ENCODE results near the gene INTS7. TPM values are rescaled to one million over a fixed set of nuclear protein-coding genes. Genes with fewer than 3 reads are reported as not detected.

INTS7 gene, protein sequence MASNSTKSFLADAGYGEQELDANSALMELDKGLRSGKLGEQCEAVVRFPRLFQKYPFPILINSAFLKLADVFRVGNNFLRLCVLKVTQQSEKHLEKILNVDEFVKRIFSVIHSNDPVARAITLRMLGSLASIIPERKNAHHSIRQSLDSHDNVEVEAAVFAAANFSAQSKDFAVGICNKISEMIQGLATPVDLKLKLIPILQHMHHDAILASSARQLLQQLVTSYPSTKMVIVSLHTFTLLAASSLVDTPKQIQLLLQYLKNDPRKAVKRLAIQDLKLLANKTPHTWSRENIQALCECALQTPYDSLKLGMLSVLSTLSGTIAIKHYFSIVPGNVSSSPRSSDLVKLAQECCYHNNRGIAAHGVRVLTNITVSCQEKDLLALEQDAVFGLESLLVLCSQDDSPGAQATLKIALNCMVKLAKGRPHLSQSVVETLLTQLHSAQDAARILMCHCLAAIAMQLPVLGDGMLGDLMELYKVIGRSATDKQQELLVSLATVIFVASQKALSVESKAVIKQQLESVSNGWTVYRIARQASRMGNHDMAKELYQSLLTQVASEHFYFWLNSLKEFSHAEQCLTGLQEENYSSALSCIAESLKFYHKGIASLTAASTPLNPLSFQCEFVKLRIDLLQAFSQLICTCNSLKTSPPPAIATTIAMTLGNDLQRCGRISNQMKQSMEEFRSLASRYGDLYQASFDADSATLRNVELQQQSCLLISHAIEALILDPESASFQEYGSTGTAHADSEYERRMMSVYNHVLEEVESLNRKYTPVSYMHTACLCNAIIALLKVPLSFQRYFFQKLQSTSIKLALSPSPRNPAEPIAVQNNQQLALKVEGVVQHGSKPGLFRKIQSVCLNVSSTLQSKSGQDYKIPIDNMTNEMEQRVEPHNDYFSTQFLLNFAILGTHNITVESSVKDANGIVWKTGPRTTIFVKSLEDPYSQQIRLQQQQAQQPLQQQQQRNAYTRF
- total RNA-seq (2022) (35.3 and 36.5 TPM in 2 replicates), Bru-seq, nascent RNA (percentile 91 among the genes with signal in this experiment), BruChase-seq, experiment 1, labeled RNA remaining after a 6-hour chase (percentile 80 among the genes with signal in this experiment), BruChase-seq, experiment 2, labeled RNA remaining after a 2-hour chase (percentile 87 among the genes with signal in this experiment)
- long read RNA-seq, full-length matches to known transcripts: 33 of 42 reads
- long read RNA-seq, partial matches to known transcripts: 4 of 42 reads
- long read RNA-seq, other reads (novel, unspliced or antisense): 5 of 42 reads

DNA sequence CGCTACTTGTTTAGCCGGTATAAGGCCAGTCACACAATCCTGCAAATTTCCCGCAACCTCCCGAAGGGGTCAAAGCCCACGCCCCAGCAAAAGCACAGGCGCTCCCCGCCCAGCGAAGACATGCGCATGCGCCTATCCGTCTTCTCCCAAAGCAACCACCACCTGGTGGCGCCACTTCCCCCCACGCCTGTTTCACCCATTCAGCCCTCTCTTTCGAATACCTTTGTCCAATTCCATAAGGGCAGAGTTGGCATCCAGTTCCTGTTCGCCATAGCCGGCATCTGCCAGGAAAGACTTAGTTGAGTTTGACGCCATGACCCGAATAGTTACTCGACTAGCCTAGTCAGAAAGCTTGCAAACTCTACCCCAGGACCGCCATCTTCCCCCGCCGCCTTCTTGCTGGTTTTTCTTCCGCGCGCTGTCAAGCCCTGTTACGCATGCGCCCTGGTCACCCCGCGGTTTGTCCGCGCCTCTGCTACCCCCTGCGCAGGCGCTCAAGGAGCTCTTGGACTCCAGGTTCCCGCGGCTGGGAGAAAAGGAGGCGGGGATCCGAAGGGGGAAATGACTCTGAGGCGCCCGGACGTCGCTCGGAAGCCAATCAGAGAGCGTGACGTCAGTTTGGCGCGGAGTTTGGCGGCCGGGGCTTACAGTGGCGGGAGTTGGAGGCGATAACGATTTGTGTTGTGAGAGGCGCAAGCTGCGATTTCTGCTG lies at the start of gene INTS7, which contains the start of gene DTL:
TSS of gene INTS7 (minus strand) at position 435 of the 712 bp plus-strand sequence. CDS start at position 315, 120 bp downstream.
TSS of gene DTL (plus strand) at position 626 of the 712 bp plus-strand sequence. CDS start 143 bp downstream, outside the sequence.
- DNase-seq: peak; percentile 99
- H3K4me3 Mint-ChIP-seq (ENCODE audit: low read depth, unreplicated experiment): peak within 1 kb of the TSS; percentile 92
- TF ChIP-seq CTCF (IDR thresholded peaks at IDR 0.05; ENCODE audit: unreplicated experiment): peak; percentile 90
- H3K27me3 Mint-ChIP-seq (ENCODE audit: unreplicated experiment): no peaks in the 10 kb centered on the region
- H3K9me3 Mint-ChIP-seq (ENCODE audit: low read depth, unreplicated experiment): no peaks in the 10 kb centered on the region
- BruUV-seq (replicated peaks): TSS peak; percentile 48
- H3K36me3 Mint-ChIP-seq (ENCODE audit: insufficient read depth, unreplicated experiment): peaks cover 54% of the 10 kb centered on the region
- peaks cover 59% of the 10 kb centered on the region for H3K4me1 Mint-ChIP-seq (ENCODE audit: low read depth, unreplicated experiment)
- CTCF ChIA-PET: interaction anchor here (0.6 to 2.6 kb wide), 32 partner anchors 9 to 715 kb away, joined by 3 to 64 read pairs (median 4); partner anchors contain the start of gene NEK2
- intact Hi-C loops (cut with micrococcal nuclease; ENCODE audit: unreplicated experiment): loop anchor here (1.0 kb wide), 2 partner anchors 23 to 354 kb away; no protein-coding TSS in a partner anchor
- peak within 1 kb of the TSS; percentile 92 for H3K27ac Mint-ChIP-seq (ENCODE audit: unreplicated experiment)

DNA sequence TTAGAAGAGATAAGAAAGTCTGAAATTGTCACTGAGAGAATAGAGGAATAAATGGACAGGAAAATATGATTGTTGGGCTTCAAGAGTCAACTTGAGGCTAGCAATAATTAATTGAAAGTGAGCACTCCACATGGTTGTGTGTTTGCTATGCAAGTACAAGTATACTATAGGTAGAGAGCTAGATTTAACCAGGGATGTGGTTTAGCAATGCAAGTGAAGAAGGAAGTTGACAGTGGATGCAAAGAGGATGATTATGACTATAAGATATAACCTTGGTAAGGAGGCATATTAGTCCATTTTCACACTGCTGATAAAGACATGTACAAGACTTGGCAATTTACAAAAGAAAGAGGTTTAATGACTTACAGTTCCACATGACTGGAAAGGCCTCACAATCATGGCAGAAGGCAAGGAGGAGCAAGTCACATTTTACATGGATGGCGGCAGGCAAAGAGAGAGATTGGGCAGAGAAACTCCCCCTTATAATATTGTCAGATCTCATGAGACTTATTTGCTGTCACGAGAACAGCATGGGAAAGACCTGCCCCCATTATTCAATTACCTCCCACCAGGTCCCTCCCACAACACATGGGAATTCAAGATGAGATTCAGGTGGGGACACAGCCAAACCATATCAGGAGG lies 47.5 kb upstream of the INTS7 start:
- Mint-ChIP-seq H3K4me3 (ENCODE audit: low read depth, unreplicated experiment) (no peak overlapping the region), H3K27me3 (ENCODE audit: unreplicated experiment) (no peaks in the 10 kb centered on the region), H3K4me1 (ENCODE audit: low read depth, unreplicated experiment) (peaks cover 4% of the 10 kb centered on the region), H3K36me3 (ENCODE audit: insufficient read depth, unreplicated experiment) (no peaks in the 10 kb centered on the region), H3K9me3 (ENCODE audit: low read depth, unreplicated experiment) (no peaks in the 10 kb centered on the region), H3K27ac (ENCODE audit: unreplicated experiment) (no peak overlapping the region)
- BruUV-seq (replicated peaks): no TSS peak
- no peak for TF ChIP-seq CTCF (IDR thresholded peaks at IDR 0.05; ENCODE audit: unreplicated experiment)
- no peak for DNase-seq
- CTCF ChIA-PET: no interaction called here
- intact Hi-C loops (cut with micrococcal nuclease; ENCODE audit: unreplicated experiment): no loop called here

DNA sequence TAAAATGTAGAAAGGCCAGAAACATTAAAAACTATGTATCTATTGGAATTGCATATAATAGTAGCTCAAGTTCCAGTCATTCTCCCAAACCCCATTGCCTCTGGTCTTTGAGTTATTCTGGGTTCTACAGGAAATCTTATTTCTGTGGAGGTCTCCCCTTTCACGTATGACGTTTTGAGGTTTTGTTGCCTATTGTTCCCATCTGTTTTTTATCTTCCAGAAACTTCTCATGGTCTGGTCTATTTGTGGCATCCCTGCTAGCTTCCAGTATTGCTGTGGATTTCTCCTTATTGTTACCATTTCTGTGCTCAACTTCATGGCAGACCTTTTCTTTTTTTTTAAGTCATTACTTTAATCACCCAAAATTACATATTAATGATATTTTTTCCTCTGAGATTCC lies 43.5 kb upstream of the INTS7 start:
- Mint-ChIP-seq H3K9me3 (ENCODE audit: low read depth, unreplicated experiment) (no peaks in the 10 kb centered on the region), H3K4me1 (ENCODE audit: low read depth, unreplicated experiment) (no peaks in the 10 kb centered on the region), H3K4me3 (ENCODE audit: low read depth, unreplicated experiment) (no peak overlapping the region), H3K36me3 (ENCODE audit: insufficient read depth, unreplicated experiment) (no peaks in the 10 kb centered on the region), H3K27ac (ENCODE audit: unreplicated experiment) (no peak overlapping the region), H3K27me3 (ENCODE audit: unreplicated experiment) (no peaks in the 10 kb centered on the region)
- no peak for TF ChIP-seq CTCF (IDR thresholded peaks at IDR 0.05; ENCODE audit: unreplicated experiment)
- CTCF ChIA-PET: no interaction called here
- no TSS peak for BruUV-seq (replicated peaks)
- intact Hi-C loops (cut with micrococcal nuclease; ENCODE audit: unreplicated experiment): no loop called here
- DNase-seq: no peak

Data from Calu3 (cell line).